Skeletal muscle tissue (tissue), 4 donors: ENCODE data around the gene TMTC1. TPM values are rescaled to one million over a fixed set of nuclear protein-coding genes. Genes with fewer than 3 reads are reported as not detected.

ENCODE experiments used
- H3K27ac ChIP-seq: one replicate; pipeline ENCODE4 v1.7.0; 2013; ENCODE audit warnings: mild to moderate bottlenecking, low read depth, low read length, inconsistent platforms
- H3K27me3 ChIP-seq, 3 donors: one replicate each; pipeline ENCODE4 v1.7.0; 2013; ENCODE audit warnings: low read length in 3 of 3; ENCODE audit not compliant: control insufficient read depth in 3 of 3, insufficient read depth in 3 of 3
- H3K36me3 ChIP-seq, 3 donors: one replicate each; pipeline ENCODE4 v1.7.0; 2013; ENCODE audit warnings: low read length in 3 of 3; ENCODE audit not compliant: control insufficient read depth in 3 of 3, insufficient read depth in 3 of 3
- H3K4me1 ChIP-seq, 3 donors: one replicate each; pipeline ENCODE4 v1.7.0; 2013; ENCODE audit warnings: low read length in 3 of 3, mild to moderate bottlenecking in 3 of 3; ENCODE audit not compliant: control insufficient read depth in 3 of 3, insufficient read depth in 3 of 3
- H3K4me3 ChIP-seq, 3 donors: one replicate each; pipeline ENCODE4 v1.7.0; 2013; ENCODE audit warnings: low read length in 3 of 3
- H3K9ac ChIP-seq, 3 donors: one replicate each; pipeline ENCODE4 v1.7.0; 2013; ENCODE audit warnings: low read length in 3 of 3, mild to moderate bottlenecking in 3 of 3, moderate library complexity in 2 of 3, low read depth in 1 of 3
- H3K9me3 ChIP-seq, 3 donors: one replicate each; pipeline ENCODE4 v1.7.0; 2013; ENCODE audit warnings: low read length in 3 of 3; ENCODE audit not compliant: control insufficient read depth in 3 of 3
- total RNA-seq: library from RNA; depleted of rRNA; stranded (reverse); fragments of >200 nt; gene quantifications from one replicate; pipeline ENCODE4 v1.2.3, GENCODE V29; 2014
- donor health status: Osteomylitis.

The TMTC1 gene
- total RNA-seq, 1 donor from 2014 or later, result 37.6 TPM

DNA sequence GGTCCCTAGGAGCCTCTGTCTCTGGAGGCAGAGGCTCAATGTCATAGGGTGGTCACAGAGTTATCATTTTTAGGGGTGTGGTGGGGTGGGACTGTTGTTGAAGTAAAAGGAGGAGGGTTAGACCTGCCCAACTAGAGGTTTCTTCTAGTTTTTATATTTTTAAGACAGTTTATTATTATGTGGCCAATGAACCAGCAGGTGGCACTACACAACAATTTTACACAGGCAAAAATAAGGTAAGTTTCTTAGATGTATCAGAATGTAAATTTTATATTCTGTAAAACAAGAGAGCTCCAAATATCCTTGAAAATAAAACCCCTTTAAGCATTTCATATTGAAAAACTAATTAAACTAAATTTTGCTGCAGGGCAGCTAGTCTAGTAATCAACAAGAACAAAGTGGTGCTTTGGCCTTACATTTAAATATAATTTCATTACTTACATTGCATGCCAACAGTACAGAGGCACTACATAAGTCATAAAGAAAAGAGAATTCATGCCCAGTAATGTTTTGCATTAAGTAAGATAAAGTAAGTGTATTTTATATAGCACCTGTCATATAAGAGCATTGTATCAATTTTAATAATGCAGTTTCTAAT lies 264.1 kb downstream of the TMTC1 start:
- Histone ChIP-seq H3K9ac (no peak overlapping the region), H3K4me3 (no peak overlapping the region), H3K4me1 (no peaks in the 10 kb centered on the region), H3K9me3 (no peaks in the 10 kb centered on the region), H3K27ac (no peak overlapping the region), H3K27me3 (no peaks in the 10 kb centered on the region), H3K36me3 (peaks cover 6 to 23% (median 8%) of the 10 kb centered on the region in 3 donors)

DNA sequence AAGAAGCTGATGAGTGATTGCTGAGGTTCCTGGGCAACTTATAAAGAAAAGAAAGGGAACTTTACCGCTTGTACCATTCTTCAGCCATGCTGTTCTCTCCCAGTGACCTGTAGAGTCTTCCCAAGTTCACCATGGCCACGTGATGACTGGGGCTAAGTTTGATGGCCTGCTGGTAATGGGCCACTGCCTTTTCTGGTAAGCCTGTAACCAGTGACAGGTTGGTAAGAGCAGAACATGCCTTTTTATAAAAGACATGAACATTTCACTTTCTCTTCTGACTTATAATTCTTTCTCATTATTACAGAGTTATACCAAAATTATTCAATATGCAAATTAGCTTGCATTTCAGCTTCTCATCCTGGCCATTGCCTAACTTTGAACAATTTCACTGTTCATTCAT lies 265.3 kb downstream of the TMTC1 start:
- H3K9ac ChIP-seq, result no peak overlapping the region
- H3K27ac ChIP-seq, result no peak overlapping the region
- no peaks in the 10 kb centered on the region for H3K4me1 ChIP-seq
- H3K9me3 ChIP-seq, result no peaks in the 10 kb centered on the region
- H3K36me3 ChIP-seq, result peaks cover 9 to 28% (median 15%) of the 10 kb centered on the region in 3 donors
- no peak overlapping the region for H3K4me3 ChIP-seq
- no peaks in the 10 kb centered on the region for H3K27me3 ChIP-seq

DNA sequence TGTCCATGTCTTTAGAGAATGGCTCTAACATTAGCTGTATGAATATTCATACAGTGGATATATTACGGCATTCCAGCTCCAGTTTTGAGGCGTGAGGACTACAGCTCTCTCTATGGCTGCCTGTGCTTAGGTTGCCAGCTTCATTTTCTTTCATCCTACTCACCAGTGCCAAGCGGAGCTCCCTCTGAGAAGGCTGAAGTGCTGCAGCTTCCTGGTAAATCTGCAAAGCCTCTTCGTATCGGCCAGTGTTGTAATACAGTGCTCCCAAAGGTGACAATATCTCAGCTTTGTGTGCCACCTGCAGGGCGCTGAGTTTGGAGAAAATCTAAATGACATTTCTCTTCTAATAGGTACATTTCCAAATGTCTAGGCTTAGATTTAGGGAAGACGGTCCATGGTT lies 266.5 kb downstream of the TMTC1 start:
- H3K9ac ChIP-seq, result no peak overlapping the region
- no peaks in the 10 kb centered on the region for H3K9me3 ChIP-seq
- H3K4me3 ChIP-seq, result no peak overlapping the region
- H3K4me1 ChIP-seq, result no peaks in the 10 kb centered on the region
- H3K27ac ChIP-seq, result no peak overlapping the region
- no peaks in the 10 kb centered on the region for H3K27me3 ChIP-seq
- H3K36me3 ChIP-seq, result peaks cover 9 to 28% (median 15%) of the 10 kb centered on the region in 3 donors

DNA sequence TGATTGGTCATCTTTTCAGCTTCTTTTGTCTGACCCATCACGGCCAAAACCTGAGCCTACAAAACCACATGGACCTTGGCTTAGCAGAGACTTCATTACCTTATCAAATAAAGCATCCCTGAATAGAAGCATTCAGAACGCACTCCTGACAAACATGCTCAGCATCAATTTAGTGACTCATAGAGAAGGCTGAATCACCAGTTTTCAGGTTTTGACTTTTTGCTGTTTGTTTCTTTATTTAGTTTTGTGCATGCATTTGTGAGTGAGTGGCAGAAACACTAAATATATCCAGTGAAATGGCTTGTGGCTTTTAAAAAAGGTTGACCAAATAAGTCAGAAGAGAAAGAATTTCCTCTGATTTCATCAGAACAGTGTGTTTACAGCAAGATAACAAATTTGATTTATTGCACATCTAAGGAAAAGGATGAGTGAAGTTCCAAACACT lies 267.3 kb downstream of the TMTC1 start:
- no peak overlapping the region for H3K9ac ChIP-seq
- H3K36me3 ChIP-seq, result peaks cover 9 to 28% (median 15%) of the 10 kb centered on the region in 3 donors
- no peak overlapping the region for H3K4me3 ChIP-seq
- H3K9me3 ChIP-seq, result no peaks in the 10 kb centered on the region
- H3K4me1 ChIP-seq, result no peaks in the 10 kb centered on the region
- no peaks in the 10 kb centered on the region for H3K27me3 ChIP-seq
- H3K27ac ChIP-seq, result no peak overlapping the region

DNA sequence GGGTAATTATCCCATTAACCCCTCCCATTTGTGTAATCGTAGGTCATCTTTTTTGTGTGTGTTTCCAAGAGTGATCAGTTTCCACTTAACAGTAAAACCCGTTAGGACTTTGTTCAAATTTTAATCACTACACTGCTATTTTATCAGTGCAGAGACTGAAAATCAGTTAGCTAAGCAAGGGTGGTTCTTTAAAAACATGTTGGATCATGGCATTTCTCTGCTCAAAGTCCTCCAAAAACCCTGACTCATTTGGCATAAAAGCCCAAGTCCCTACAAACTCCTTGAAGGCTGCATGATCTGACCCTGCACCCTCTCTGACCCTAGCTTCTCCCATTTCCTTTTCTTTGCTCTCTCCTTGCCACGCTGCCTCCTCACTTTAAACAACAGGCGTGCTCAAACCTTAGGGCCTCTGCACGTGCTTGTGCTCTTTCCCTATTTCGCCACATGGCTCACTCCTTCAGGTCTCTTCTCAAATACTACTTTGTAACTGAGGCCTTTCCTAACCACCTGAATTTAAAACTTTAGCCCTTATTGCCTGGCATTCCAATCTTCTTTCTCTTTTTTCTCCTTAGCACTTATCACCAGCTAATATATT lies 273.1 kb downstream of the TMTC1 start:
- H3K27ac ChIP-seq, result no peak overlapping the region
- no peak overlapping the region for H3K9ac ChIP-seq
- H3K4me3 ChIP-seq, result no peak overlapping the region
- no peaks in the 10 kb centered on the region for H3K27me3 ChIP-seq
- no peaks in the 10 kb centered on the region for H3K4me1 ChIP-seq
- H3K36me3 ChIP-seq, result peaks cover 8 to 19% (median 19%) of the 10 kb centered on the region in 3 donors
- no peaks in the 10 kb centered on the region for H3K9me3 ChIP-seq

DNA sequence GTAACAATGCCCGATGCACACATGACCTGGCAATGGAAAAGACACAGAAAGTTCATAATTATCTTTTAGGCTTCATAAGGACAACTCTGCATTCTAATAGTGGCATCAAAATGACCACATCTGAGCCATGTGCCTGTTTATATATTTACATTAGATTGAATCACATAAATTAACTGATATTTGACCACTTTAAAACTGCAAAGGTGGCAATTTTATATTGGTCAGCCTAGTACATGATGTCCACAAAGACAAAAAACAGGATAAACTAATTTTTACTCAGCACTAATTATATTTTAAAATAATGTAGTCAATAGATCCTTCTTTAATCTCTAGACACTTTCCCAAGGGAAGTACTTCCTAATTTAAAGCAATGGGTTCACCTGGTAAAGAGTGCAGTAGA lies 274.2 kb downstream of the TMTC1 start:
- no peak overlapping the region for H3K4me3 ChIP-seq
- no peak overlapping the region for H3K9ac ChIP-seq
- H3K27me3 ChIP-seq, result no peaks in the 10 kb centered on the region
- H3K36me3 ChIP-seq, result peaks cover 5 to 19% (median 19%) of the 10 kb centered on the region in 3 donors
- no peaks in the 10 kb centered on the region for H3K4me1 ChIP-seq
- H3K27ac ChIP-seq, result no peak overlapping the region
- no peaks in the 10 kb centered on the region for H3K9me3 ChIP-seq

DNA sequence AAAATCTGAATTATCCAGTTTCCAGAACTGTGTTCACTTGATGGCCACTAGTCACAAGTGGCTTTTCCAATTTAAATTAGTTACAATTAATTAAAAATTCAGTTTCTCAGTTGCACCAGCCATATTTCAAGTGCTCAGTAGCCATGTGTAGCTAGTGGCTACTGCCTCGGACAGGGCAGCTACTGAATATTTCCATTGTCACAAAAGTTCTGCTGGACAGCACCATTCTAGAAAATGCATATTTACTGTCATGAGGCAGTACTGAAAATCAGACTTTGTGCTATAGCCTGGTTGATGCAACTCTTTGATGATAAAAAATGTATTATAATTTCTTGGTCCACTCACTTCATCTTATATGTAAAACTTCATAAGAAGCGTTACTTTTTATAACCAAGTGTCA lies 274.8 kb downstream of the TMTC1 start:
- Histone ChIP-seq H3K36me3 (peaks cover 6 to 17% (median 17%) of the 10 kb centered on the region in 3 donors), H3K4me3 (no peak overlapping the region), H3K27me3 (no peaks in the 10 kb centered on the region), H3K9ac (no peak overlapping the region), H3K4me1 (no peaks in the 10 kb centered on the region), H3K27ac (no peak overlapping the region), H3K9me3 (no peaks in the 10 kb centered on the region)

DNA sequence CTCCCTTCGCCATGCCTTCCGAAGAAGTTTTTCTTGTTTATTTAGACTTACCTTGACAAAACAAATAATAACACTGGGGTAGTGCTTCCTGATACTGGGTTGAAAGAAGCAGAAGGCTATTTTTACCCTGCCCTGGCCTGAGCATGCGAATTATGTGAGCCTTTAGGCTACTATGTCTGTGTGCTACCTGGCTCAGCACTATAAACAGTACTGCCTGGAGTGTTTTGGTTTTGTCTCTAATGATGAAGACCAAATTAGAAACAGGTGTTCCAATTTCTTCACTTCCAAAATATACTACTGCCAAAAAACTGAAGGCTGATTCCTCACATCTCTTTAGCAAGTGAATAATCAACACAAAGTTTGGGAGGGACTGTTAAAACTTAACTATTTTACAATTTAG lies 278.6 kb downstream of the TMTC1 start:
- Histone ChIP-seq H3K9me3 (no peaks in the 10 kb centered on the region), H3K36me3 (peaks cover 5 to 7% (median 5%) of the 10 kb centered on the region in 3 donors), H3K27ac (no peak overlapping the region), H3K4me1 (no peaks in the 10 kb centered on the region), H3K4me3 (no peak overlapping the region), H3K9ac (no peak overlapping the region), H3K27me3 (no peaks in the 10 kb centered on the region)

DNA sequence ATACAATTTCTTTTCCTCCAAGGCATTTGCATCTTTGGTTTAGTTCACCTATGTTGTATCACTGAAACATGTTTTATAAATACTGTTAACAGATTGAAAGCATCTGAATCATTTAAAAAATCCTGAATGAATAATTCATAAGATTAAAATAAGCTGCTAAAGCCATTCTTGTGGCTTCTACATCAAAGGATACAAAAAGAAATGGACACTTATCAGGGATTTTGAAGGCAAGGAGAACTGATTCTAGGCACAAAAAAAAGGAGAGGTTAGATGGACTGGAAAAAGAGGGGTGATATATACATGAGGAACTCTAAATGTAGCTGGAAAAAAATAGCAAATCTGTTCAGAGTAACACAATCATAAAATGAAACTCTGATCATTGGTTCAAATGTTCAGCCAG lies 280.5 kb downstream of the TMTC1 start:
- no peaks in the 10 kb centered on the region for H3K9me3 ChIP-seq
- no peak overlapping the region for H3K9ac ChIP-seq
- H3K4me3 ChIP-seq, result no peak overlapping the region
- H3K36me3 ChIP-seq, result peaks cover 4 to 5% (median 5%) of the 10 kb centered on the region in 3 donors
- H3K27ac ChIP-seq, result no peak overlapping the region
- H3K4me1 ChIP-seq, result no peaks in the 10 kb centered on the region
- H3K27me3 ChIP-seq, result no peaks in the 10 kb centered on the region

DNA sequence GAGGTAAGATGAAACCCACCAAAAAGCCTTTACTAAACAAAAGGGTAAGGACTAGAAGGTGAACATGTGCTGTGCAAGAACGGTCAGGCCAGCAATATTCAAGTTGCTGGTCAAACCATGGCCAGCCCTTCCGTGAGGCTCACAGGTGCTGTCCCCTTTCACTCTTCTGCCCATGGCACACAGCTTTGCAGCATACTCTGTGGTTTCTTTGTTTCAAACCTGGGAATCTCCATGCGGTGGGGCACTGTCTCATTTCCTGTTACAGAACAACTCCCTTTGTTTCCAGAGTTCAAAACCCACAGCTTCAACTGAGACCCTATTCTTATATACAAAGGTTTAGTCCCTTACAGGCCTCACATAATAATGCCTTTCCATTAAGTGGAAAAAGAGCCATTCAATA lies 284.5 kb downstream of the TMTC1 start:
- no peaks in the 10 kb centered on the region for H3K9me3 ChIP-seq
- H3K4me3 ChIP-seq, result no peak overlapping the region
- no peaks in the 10 kb centered on the region for H3K4me1 ChIP-seq
- peaks cover 0 to 5% (median 4%) of the 10 kb centered on the region in 3 donors for H3K36me3 ChIP-seq
- no peak overlapping the region for H3K9ac ChIP-seq
- no peak overlapping the region for H3K27ac ChIP-seq
- H3K27me3 ChIP-seq, result no peaks in the 10 kb centered on the region
